ENCODE results near the gene OR10X1. TPM values are rescaled to one million over a fixed set of nuclear protein-coding genes. Genes with fewer than 3 reads are reported as not detected.

The OR10X1 gene
- not detected for polyA plus RNA-seq (2013, experiment 1 of 2)
- not detected for polyA plus RNA-seq (2013, experiment 2 of 2)

- Histone ChIP-seq H3K4ac (ENCODE audit: low read length) (no peak within 1 kb of the TSS), H3K4me1 (ENCODE audit: control insufficient read depth in 2 of 2, insufficient read depth in 1 of 2, low read depth in 1 of 2, low read length in 2 of 2) (no peaks in the 10 kb centered on the region), H2BK12ac (ENCODE audit: low read length) (no peak within 1 kb of the TSS), H4K8ac (ENCODE audit: low read depth, low read length) (no peak within 1 kb of the TSS), H2BK15ac (ENCODE audit: low read length) (no peak within 1 kb of the TSS), H3K9me3 (replicated peaks in 1 of 2; ENCODE audit: control insufficient read depth in 2 of 2, insufficient read depth in 1 of 2, low read depth in 1 of 2, low read length in 2 of 2) (no peaks in the 10 kb centered on the region), H2AK5ac (ENCODE audit: low read depth, low read length) (no peak within 1 kb of the TSS), H3K23ac (ENCODE audit: low read depth, low read length, poor library complexity) (no peak within 1 kb of the TSS), H4K91ac (ENCODE audit: low read depth, low read length, poor library complexity) (no peak within 1 kb of the TSS), H3K79me1 (ENCODE audit: low read depth, low read length) (no peaks in the 10 kb centered on the region), H3K4me2 (ENCODE audit: insufficient read depth, low read length, poor library complexity, severe bottlenecking) (no peak within 1 kb of the TSS), H3K18ac (ENCODE audit: low read length) (no peak within 1 kb of the TSS), H2AFZ (ENCODE audit: low read length) (no peak within 1 kb of the TSS), H3K4me3 (ENCODE audit: low read length in 2 of 2) (no peak within 1 kb of the TSS), H3K27ac (replicated peaks; ENCODE audit: low read length) (no peak within 1 kb of the TSS), H2BK5ac (ENCODE audit: low read length) (no peak within 1 kb of the TSS), H3K36me3 (replicated peaks in 1 of 2; ENCODE audit: control insufficient read depth in 2 of 2, insufficient read depth in 2 of 2, low read length in 2 of 2) (no peaks in the 10 kb centered on the region), H3K14ac (ENCODE audit: low read length) (no peak within 1 kb of the TSS), H3K27me3 (ENCODE audit: control insufficient read depth in 3 of 3, insufficient read depth in 3 of 3, low read depth in 1 of 3, low read length in 3 of 3) (no peaks in the 10 kb centered on the region), H3K9ac (ENCODE audit: low read depth, low read length, poor library complexity) (no peak within 1 kb of the TSS), H2BK120ac (ENCODE audit: low read depth, low read length) (no peak within 1 kb of the TSS)
- DNase-seq (ENCODE audit: low spot score): no peak
- WGBS, 2 donors (ENCODE audit: extremely low coverage in 2 of 2, insufficient read length in 2 of 2, insufficient replicate concordance in 1 of 2): no CpG with 5 or more reads among the region's 1 CpG
These were observed at the start of gene OR10X1 for GRCh38 chr1:158579733-158580132. Gene OR10X1, minus strand, starts transcription at chr1:158579899. Its CDS starts 0 bp downstream, at chr1:158579899.

- H2BK120ac ChIP-seq (ENCODE audit: low read depth, low read length): no peak overlapping the region
- no peaks in the 10 kb centered on the region for H3K79me1 ChIP-seq (ENCODE audit: low read depth, low read length)
- no peak overlapping the region for H3K18ac ChIP-seq (ENCODE audit: low read length)
- no peak overlapping the region for H2BK15ac ChIP-seq (ENCODE audit: low read length)
- H3K4me2 ChIP-seq (ENCODE audit: insufficient read depth, low read length, poor library complexity, severe bottlenecking): no peak overlapping the region
- H3K9ac ChIP-seq (ENCODE audit: low read depth, low read length, poor library complexity): no peak overlapping the region
- no peak overlapping the region for H2BK5ac ChIP-seq (ENCODE audit: low read length)
- no peak overlapping the region for H2AK5ac ChIP-seq (ENCODE audit: low read depth, low read length)
- H2AFZ ChIP-seq (ENCODE audit: low read length): no peak overlapping the region
- H2BK12ac ChIP-seq (ENCODE audit: low read length): no peak overlapping the region
- DNase-seq (ENCODE audit: low spot score): no peak
- H4K91ac ChIP-seq (ENCODE audit: low read depth, low read length, poor library complexity): no peak overlapping the region
- no peak overlapping the region for H3K4ac ChIP-seq (ENCODE audit: low read length)
- H3K27me3 ChIP-seq (ENCODE audit: control insufficient read depth in 3 of 3, insufficient read depth in 3 of 3, low read depth in 1 of 3, low read length in 3 of 3): no peaks in the 10 kb centered on the region
- no CpG with 5 or more reads among the region's 3 CpGs for WGBS, 2 donors (ENCODE audit: extremely low coverage in 2 of 2, insufficient read length in 2 of 2, insufficient replicate concordance in 1 of 2)
- no peaks in the 10 kb centered on the region for H3K36me3 ChIP-seq (replicated peaks in 1 of 2; ENCODE audit: control insufficient read depth in 2 of 2, insufficient read depth in 2 of 2, low read length in 2 of 2)
- H3K23ac ChIP-seq (ENCODE audit: low read depth, low read length, poor library complexity): no peak overlapping the region
- H3K4me3 ChIP-seq (ENCODE audit: low read length in 2 of 2): no peak overlapping the region
- no peak overlapping the region for H4K8ac ChIP-seq (ENCODE audit: low read depth, low read length)
- H3K4me1 ChIP-seq (ENCODE audit: control insufficient read depth in 2 of 2, insufficient read depth in 1 of 2, low read depth in 1 of 2, low read length in 2 of 2): no peaks in the 10 kb centered on the region
- H3K9me3 ChIP-seq (replicated peaks in 1 of 2; ENCODE audit: control insufficient read depth in 2 of 2, insufficient read depth in 1 of 2, low read depth in 1 of 2, low read length in 2 of 2): no peaks in the 10 kb centered on the region
- H3K27ac ChIP-seq (replicated peaks; ENCODE audit: low read length): no peak overlapping the region
- H3K14ac ChIP-seq (ENCODE audit: low read length): peak overlapping the region; percentile 67
These were observed 34.1 kb upstream of the OR10X1 start for GRCh38 chr1:158613764-158614163.

GRCh38 chr1:158611916-158612315, 32.2 kb upstream of the OR10X1 start:
- Histone ChIP-seq H2BK120ac (ENCODE audit: low read depth, low read length) (no peak overlapping the region), H4K8ac (ENCODE audit: low read depth, low read length) (no peak overlapping the region), H3K23ac (ENCODE audit: low read depth, low read length, poor library complexity) (no peak overlapping the region), H3K9ac (ENCODE audit: low read depth, low read length, poor library complexity) (no peak overlapping the region), H3K4me1 (ENCODE audit: control insufficient read depth in 2 of 2, insufficient read depth in 1 of 2, low read depth in 1 of 2, low read length in 2 of 2) (peaks cover 0 to 2% of the 10 kb centered on the region in 2 donors), H3K4ac (ENCODE audit: low read length) (no peak overlapping the region), H3K79me1 (ENCODE audit: low read depth, low read length) (no peaks in the 10 kb centered on the region), H4K91ac (ENCODE audit: low read depth, low read length, poor library complexity) (no peak overlapping the region), H3K4me3 (ENCODE audit: low read length in 2 of 2) (no peak overlapping the region), H3K9me3 (replicated peaks in 1 of 2; ENCODE audit: control insufficient read depth in 2 of 2, insufficient read depth in 1 of 2, low read depth in 1 of 2, low read length in 2 of 2) (peaks cover 0 to under 1% of the 10 kb centered on the region in 2 donors), H3K18ac (ENCODE audit: low read length) (no peak overlapping the region), H2BK5ac (ENCODE audit: low read length) (no peak overlapping the region), H2AFZ (ENCODE audit: low read length) (no peak overlapping the region), H2BK15ac (ENCODE audit: low read length) (no peak overlapping the region), H3K27me3 (ENCODE audit: control insufficient read depth in 3 of 3, insufficient read depth in 3 of 3, low read depth in 1 of 3, low read length in 3 of 3) (no peaks in the 10 kb centered on the region), H3K4me2 (ENCODE audit: insufficient read depth, low read length, poor library complexity, severe bottlenecking) (no peak overlapping the region), H3K27ac (replicated peaks; ENCODE audit: low read length) (no peak overlapping the region), H3K14ac (ENCODE audit: low read length) (no peak overlapping the region), H2AK5ac (ENCODE audit: low read depth, low read length) (no peak overlapping the region), H3K36me3 (replicated peaks in 1 of 2; ENCODE audit: control insufficient read depth in 2 of 2, insufficient read depth in 2 of 2, low read length in 2 of 2) (no peaks in the 10 kb centered on the region), H2BK12ac (ENCODE audit: low read length) (no peak overlapping the region)
- DNase-seq (ENCODE audit: low spot score): no peak
- no CpG with 5 or more reads among the region's 3 CpGs for WGBS, 2 donors (ENCODE audit: extremely low coverage in 2 of 2, insufficient read length in 2 of 2, insufficient replicate concordance in 1 of 2)

GRCh38 chr1:158607296-158607695, 27.6 kb upstream of the OR10X1 start:
- Histone ChIP-seq H3K27ac (replicated peaks; ENCODE audit: low read length) (no peak overlapping the region), H2BK15ac (ENCODE audit: low read length) (no peak overlapping the region), H3K4me3 (ENCODE audit: low read length in 2 of 2) (no peak overlapping the region), H3K4me1 (ENCODE audit: control insufficient read depth in 2 of 2, insufficient read depth in 1 of 2, low read depth in 1 of 2, low read length in 2 of 2) (peaks cover 0 to 2% of the 10 kb centered on the region in 2 donors), H3K23ac (ENCODE audit: low read depth, low read length, poor library complexity) (no peak overlapping the region), H3K27me3 (ENCODE audit: control insufficient read depth in 3 of 3, insufficient read depth in 3 of 3, low read depth in 1 of 3, low read length in 3 of 3) (no peaks in the 10 kb centered on the region), H2BK5ac (ENCODE audit: low read length) (no peak overlapping the region), H3K18ac (ENCODE audit: low read length) (no peak overlapping the region), H4K91ac (ENCODE audit: low read depth, low read length, poor library complexity) (no peak overlapping the region), H3K9ac (ENCODE audit: low read depth, low read length, poor library complexity) (no peak overlapping the region), H2AFZ (ENCODE audit: low read length) (no peak overlapping the region), H3K4me2 (ENCODE audit: insufficient read depth, low read length, poor library complexity, severe bottlenecking) (no peak overlapping the region), H2BK120ac (ENCODE audit: low read depth, low read length) (no peak overlapping the region), H2AK5ac (ENCODE audit: low read depth, low read length) (no peak overlapping the region), H3K79me1 (ENCODE audit: low read depth, low read length) (no peaks in the 10 kb centered on the region), H3K9me3 (replicated peaks in 1 of 2; ENCODE audit: control insufficient read depth in 2 of 2, insufficient read depth in 1 of 2, low read depth in 1 of 2, low read length in 2 of 2) (peaks cover 0 to 2% of the 10 kb centered on the region in 2 donors), H3K14ac (ENCODE audit: low read length) (no peak overlapping the region), H2BK12ac (ENCODE audit: low read length) (no peak overlapping the region), H4K8ac (ENCODE audit: low read depth, low read length) (no peak overlapping the region), H3K4ac (ENCODE audit: low read length) (no peak overlapping the region), H3K36me3 (replicated peaks in 1 of 2; ENCODE audit: control insufficient read depth in 2 of 2, insufficient read depth in 2 of 2, low read length in 2 of 2) (no peaks in the 10 kb centered on the region)
- WGBS, 2 donors (ENCODE audit: extremely low coverage in 2 of 2, insufficient read length in 2 of 2, insufficient replicate concordance in 1 of 2): no CpG with 5 or more reads among the region's 1 CpG
- no peak for DNase-seq (ENCODE audit: low spot score)
